Measurements from ENCODE around the gene BMERB1.
"Not testable (repeated sequence)": the region's sequence is repeated elsewhere in the genome, so short reads cannot be mapped to it uniquely, and the experiment has no call there.

BMERB1 gene

DNA sequence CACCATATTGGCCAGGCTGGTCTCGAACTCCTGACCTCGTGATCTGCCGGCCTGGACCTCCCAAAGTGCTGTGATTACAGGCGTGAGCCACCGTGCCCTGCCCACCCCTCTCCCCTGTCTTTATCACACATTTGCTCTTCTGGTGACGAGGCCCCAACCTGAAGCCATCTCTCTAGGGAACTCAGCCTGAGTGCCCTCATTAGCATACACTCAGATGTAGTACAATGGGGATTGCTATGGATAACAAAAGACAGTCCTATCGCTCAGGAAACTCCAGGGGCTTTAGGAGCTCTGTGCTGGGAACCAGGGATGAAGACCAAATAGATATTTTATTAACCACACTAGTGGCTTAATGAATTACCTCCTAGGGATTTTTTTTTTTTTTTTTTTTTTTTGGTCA, 107.9 kb downstream of the BMERB1 start:
- TF ChIP-seq, protein P1, sequence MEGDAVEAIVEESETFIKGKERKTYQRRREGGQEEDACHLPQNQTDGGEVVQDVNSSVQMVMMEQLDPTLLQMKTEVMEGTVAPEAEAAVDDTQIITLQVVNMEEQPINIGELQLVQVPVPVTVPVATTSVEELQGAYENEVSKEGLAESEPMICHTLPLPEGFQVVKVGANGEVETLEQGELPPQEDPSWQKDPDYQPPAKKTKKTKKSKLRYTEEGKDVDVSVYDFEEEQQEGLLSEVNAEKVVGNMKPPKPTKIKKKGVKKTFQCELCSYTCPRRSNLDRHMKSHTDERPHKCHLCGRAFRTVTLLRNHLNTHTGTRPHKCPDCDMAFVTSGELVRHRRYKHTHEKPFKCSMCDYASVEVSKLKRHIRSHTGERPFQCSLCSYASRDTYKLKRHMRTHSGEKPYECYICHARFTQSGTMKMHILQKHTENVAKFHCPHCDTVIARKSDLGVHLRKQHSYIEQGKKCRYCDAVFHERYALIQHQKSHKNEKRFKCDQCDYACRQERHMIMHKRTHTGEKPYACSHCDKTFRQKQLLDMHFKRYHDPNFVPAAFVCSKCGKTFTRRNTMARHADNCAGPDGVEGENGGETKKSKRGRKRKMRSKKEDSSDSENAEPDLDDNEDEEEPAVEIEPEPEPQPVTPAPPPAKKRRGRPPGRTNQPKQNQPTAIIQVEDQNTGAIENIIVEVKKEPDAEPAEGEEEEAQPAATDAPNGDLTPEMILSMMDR (IDR thresholded peaks at IDR 0.05; ENCODE audit: control insufficient read depth, extremely low read depth, insufficient read depth), result no peak
- DNase-seq (ENCODE audit: low read depth), result no peak
- H3K4me3 ChIP-seq (ENCODE audit: low read depth, low read length), result no peak overlapping the region

- H3K4me3 ChIP-seq (ENCODE audit: low read depth, low read length), result no peak overlapping the region
- DNase-seq (ENCODE audit: low read depth), result no peak
- TF ChIP-seq, protein P1 (IDR thresholded peaks at IDR 0.05; ENCODE audit: control insufficient read depth, extremely low read depth, insufficient read depth), result no peak
Measured at GRCh38 chr16:15542734-15543347, 108.5 kb downstream of the BMERB1 start.

DNA sequence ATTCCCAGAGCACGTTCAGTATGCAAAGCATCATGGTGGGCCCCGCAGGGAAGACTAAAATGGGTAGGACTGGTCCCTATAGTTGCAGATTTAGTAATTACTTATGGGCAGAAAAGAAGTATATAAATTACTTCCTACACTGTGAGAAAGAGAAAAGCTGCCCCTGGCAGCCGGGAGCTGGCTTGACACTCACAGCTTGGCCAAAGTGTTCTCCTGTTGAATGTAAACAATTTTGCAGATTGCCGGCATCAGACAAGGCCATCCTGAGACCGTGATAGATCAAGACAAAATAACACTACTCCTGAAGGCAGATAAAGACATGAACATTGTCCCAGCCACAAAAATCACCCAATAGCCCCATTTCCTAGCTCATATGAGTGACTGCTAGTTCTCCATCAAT, 110.0 kb downstream of the BMERB1 start:
- DNase-seq (ENCODE audit: low read depth), result no peak
- H3K4me3 ChIP-seq (ENCODE audit: low read depth, low read length), result no peak overlapping the region

GRCh38 chr16:15545544-15545943, 111.2 kb downstream of the BMERB1 start:
- no peak for DNase-seq (ENCODE audit: low read depth)
- TF ChIP-seq, protein P1 (IDR thresholded peaks at IDR 0.05; ENCODE audit: control insufficient read depth, extremely low read depth, insufficient read depth), result no peak
- H3K4me3 ChIP-seq (ENCODE audit: low read depth, low read length), result no peak overlapping the region

More for the DNA sequence above, 110.0 kb downstream of the BMERB1 start:
- TF ChIP-seq, protein P1 (IDR thresholded peaks at IDR 0.05; ENCODE audit: control insufficient read depth, extremely low read depth, insufficient read depth), result no peak

DNA sequence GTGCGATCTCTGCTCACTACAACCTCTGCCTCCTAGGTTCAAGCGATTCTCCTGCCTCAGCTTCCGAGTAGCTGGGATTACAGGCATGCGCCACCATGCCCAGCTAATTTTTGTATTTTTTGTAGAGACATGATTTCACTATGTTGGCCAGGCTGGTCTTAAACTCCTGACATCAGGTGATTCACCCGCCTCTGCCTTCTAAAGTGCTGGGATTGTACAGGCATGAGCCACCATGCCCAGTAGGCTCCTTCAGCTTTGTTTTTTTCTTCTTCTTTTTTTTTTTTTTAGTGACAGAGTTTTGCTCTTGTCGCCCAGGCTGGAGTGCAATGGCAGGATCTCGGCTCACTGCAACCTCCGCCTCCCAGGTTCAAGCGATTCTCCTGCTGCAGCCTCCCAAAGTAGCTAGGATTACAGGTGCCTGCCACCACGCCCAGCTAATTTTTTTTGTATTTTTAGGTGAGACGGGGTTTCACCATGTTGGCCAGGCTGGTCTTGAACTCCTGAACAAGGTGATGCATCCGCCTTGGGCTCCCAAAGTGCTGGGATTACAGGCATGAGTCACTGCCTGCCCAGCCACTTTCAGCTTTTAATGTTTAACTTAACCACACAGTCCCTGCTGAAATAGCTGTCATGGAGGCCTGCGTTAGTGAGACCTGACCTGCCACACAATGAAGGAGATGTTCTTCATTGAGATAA, 112.8 kb downstream of the BMERB1 start:
- DNase-seq (ENCODE audit: low read depth), result not testable (repeated sequence)

DNA sequence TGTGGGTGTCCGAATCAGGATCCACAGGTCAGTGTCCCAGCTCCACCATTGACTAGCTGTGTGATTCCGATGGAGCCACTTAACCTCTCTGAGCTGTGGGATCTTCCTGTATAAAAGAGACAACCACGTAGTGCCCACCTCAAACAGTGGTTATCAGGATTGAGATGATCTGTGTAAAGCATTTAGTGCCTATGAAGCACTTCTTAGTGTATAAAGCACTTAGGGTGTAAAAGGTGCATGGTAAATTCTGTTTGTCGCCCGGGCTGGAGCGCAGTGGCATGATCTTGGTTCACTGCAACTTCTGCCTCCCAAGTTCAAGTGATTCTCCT, 113.3 kb downstream of the BMERB1 start:
- H3K4me3 ChIP-seq (ENCODE audit: low read depth, low read length), result no peak overlapping the region
- TF ChIP-seq, protein P1 (IDR thresholded peaks at IDR 0.05; ENCODE audit: control insufficient read depth, extremely low read depth, insufficient read depth), result no peak
- no peak for DNase-seq (ENCODE audit: low read depth)

More for the DNA sequence above, 112.8 kb downstream of the BMERB1 start:
- H3K4me3 ChIP-seq (ENCODE audit: low read depth, low read length), result not testable (repeated sequence)

- H3K4me3 ChIP-seq (ENCODE audit: low read depth, low read length), result no peak overlapping the region
- DNase-seq (ENCODE audit: low read depth), result no peak
- TF ChIP-seq, protein P1 (IDR thresholded peaks at IDR 0.05; ENCODE audit: control insufficient read depth, extremely low read depth, insufficient read depth), result no peak
Measured at GRCh38 chr16:15548482-15548891, 114.1 kb downstream of the BMERB1 start.

All from LNCaP clone FGC (cell line).